CD4-positive, alpha-beta T cell treated with Interleukin-4 for 4 hours (primary cell): Measurements from ENCODE around the gene TRIM26.
"Not testable (repeated sequence)": the region's sequence is repeated elsewhere in the genome, so short reads cannot be mapped to it uniquely, and the experiment has no call there.

Experiments used
- DNase-seq: peaks from one replicate; pipeline ENCODE4 v3.0.0-alpha.2; 2020

Gene TRIM26

DNA sequence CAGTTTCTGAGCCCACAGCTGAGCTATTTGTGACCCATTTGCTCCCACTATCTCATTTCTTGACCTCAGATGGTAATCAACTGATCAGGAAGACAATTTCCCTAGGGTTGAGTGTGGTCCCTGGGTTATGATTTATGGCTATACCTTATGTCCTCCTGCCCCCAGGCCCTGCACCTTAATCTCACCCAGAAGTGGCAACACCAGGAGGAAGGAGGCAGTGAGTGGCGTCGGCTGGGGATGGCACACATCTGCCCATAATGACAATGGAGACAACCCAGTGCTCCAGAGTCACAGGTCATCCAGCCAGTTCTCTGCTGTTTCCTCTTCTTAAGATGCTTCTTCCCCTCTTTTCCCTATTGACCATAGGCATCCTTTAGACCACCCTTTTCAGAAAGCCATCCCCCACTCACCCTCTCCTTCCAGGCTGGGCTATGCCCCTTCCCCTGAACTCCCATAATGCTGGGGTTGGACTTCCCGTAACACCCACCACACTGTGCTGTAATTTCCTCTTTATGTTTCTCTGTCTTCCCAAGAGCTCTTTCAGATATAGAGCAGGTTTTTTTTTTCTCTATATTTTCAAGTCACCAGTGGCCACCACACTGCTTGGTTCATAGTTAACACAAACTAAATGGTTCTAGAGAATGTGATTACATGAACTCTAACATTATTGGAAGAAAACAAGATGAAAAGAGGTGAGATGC lies 60.1 kb downstream of the TRIM26 start:
- no peak for DNase-seq

DNA sequence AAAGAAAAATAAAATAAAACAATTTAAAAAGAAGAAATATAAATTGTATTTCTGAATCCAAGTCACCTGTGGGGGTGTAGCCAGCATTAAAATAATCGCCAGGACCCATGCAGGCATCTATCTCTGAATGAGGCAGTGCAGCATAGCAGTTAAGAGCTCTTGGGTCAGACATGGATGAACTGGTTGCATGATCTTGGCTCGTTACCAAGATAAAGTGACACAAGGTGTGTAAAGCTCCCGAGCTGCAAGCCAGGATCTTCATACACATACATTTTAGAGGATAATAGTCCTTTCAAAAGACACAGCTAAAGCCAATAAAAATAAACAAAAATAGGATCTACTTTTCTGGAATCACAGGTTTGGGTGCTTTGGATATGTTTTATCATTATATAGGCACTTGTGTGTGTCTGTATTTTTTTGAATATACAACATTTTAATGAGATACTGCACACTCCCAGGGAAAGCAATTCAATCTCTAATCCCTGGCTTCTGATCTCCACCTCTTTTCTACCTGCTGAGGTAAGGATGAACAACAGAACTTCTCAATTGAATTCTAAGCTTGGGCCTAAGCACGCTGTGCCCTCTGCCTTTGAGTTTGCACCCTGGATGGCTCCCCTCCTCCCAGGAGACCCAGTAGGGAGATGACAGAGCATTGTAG lies 61.1 kb downstream of the TRIM26 start:
- DNase-seq: no peak

DNA sequence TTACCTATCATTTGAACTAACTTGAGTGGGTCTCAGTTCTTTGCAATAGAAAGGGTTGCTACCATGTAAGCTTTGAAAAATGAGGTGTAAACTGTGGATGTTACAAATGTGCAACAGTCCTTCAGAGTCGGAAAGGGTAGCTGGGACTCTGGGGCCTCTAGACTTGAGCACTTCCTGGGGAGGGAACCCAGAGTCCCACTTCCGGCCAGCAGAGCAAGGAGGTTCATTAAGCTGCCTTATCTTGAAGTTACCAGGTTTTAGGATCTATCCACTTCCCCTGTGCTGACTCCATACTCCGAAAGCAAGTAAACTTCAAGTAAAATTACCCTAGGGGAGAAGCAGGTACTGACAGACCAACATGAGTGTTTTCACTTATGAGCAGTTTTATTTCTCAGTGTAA lies 61.6 kb downstream of the TRIM26 start:
- DNase-seq: no peak

DNA sequence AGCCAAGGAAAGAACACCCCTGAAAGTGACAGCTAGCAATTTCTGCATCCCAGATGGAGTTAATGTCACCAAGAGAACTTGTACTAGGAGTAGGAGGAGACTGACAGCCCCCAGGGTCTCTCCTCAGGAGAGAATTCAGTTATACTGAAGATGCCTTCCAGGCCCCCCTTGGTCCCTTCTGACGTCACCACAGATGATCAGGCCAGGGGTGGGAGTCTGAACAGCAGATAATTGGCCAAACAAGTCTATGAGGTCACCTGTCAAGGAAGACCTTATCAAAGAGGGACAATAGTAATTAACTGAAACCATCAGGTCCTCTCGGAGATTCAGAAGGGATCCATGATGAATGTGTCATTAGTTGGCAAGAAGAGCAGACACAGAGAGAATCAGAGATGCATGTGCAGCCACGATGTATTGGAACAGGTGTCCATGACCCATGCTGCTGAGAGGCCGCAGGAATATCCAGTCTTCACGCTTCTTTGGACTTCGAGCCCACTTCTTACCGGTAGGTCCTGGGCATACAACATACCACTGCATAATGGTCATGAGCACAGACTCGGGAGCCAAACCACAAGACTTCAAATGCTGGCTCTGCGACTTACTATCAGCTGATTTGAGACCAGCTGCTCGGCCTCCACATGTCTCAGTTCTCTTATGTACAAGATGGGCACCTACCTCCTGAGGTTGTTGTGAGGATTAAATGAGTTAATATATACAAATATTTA lies 62.4 kb downstream of the TRIM26 start:
- DNase-seq: no peak

DNA sequence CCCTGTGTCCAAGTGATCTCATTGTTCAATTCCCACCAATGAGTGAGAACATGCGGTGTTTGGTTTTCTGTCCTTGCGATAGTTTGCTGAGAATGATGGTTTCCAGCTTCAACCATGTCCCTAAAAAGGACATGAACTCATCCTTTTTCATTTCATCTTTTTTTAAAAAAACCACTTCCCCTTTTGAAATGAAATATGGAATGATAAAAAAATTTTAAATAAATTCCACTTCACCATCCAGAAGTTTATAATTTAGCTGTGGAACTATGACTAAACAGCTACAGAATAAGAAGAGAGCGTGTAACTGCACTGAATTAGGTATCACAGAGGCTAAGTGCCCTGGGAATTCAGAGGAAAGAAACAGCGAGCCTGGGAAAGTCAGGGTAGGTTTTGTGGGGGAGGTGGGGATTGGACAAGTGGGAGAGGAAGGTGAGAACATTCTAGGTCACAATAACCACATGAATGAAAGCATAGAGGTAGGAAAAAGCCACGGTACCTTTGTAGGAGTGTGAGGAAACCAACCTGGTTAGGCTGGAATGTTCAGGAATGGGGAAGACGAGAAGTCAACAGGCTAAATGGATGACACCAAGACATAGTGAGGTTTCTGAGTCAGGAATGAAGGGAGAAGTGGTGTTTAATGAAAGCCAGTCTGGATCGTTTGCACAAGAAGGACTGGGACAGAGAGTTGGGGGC lies 63.2 kb downstream of the TRIM26 start:
- no peak for DNase-seq

DNA sequence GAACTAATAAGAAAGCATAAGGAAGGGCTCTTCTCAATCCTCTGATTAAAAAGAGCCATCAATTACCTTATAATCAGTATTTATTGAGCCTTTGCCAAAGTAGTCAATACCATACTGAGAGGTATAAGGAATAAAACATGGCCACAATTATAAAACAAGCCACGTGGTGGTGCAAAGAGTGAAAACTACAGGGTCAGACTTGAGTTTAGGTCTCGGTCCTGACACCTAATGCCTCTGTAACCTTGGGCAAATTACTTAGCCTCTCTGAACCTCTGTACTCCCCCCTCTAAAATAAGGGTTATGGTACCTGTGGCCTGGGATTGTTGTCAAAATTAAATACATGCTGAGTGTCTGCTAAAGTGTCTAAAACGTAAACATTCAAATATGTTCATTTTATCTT lies 64.0 kb downstream of the TRIM26 start:
- no peak for DNase-seq

DNA sequence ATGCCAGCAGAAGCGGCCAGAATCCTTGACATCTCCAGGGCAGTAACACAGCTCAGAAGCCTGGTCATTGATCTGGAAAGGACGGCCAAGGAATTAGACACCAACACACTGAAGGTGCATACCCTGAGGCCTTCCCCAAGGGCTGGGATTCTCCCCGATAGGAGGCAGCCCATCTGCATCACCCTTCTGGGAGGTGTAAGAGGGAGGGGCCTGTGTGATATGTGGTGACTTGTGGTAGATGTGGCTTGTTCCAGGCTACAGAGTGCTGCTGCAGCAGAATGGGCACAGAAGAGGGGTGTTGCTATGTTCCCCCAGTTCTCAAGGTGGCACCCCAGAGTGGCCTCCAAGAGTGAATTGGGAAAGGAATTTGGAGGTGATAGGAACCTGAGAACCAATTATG lies 66.1 kb downstream of the TRIM26 start:
- DNase-seq: no peak

DNA sequence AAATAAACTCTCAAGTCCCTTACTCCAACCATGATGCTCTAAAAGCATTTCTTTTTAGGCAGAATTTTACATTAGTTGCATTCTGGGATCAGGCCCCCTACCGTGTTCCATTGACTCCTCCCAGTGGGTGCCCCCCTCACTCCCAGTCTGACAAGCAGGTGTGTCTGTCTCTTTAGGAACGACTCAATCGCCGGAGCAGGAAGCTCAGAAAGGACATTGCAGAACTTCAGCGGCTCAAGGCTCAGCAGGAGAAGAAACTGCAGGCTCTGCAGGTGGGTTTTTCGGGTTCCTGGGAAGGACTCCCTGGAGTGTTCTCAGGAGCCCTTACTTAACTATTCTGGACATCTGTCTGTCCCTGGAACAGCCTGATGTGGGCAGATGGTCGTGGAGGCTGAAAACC lies 67.4 kb downstream of the TRIM26 start:
- DNase-seq: no peak

DNA sequence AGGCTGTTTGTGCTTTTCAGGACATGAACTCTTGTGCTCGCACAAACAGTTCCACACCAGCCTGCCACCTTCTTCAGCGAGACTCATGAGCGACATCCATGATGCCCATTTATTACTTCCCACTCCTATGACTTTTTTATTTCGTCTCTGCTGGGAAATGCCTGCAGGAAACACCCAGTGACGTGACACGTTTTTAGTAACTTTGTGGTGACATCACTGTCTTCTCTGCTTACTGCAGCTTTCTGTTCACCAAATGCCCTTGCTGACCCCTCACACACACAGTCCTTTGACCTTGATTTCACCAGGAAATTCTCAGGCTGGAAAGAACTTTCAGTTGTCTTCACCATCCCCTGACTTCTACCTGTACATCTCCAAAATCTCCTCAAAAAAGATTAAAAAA lies 68.4 kb downstream of the TRIM26 start:
- DNase-seq: no peak

DNA sequence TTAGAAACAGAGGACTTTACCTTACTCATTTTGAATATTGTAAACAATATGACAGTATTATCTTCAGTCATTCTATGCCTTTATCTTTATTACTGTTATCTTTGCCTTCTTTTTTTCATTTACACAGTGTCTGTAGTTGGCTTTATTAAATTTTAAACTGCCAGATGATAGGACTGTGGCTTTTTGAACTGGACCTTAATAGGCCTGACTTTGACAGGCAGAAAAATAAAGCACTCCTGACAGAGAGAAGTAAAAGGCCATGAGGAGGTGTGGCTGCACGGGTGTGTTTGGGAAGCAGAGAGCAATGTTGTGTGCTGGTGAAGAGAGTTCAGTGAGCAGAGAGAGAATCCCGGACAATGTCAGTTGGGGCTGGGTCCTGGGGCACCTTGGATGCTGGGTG lies 69.4 kb downstream of the TRIM26 start:
- no peak for DNase-seq

DNA sequence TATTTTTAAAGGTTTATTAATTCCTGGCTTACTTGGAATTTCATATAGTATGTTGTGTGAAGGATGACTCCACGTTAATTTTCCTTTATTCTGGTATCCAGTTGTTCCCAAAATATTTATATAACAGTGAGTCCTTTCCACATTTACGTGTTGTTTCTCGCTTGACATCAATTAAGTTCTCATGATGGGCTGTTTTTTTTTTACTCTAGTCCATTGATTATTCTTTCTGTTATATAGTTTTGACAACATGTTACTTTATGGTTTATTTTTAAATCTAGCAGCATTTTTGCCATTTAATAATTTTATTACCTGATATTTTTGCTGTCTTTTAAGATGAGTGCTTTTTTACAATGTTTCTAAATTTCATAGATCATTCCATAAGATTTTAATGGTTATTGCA lies 70.5 kb downstream of the TRIM26 start:
- DNase-seq: no peak

DNA sequence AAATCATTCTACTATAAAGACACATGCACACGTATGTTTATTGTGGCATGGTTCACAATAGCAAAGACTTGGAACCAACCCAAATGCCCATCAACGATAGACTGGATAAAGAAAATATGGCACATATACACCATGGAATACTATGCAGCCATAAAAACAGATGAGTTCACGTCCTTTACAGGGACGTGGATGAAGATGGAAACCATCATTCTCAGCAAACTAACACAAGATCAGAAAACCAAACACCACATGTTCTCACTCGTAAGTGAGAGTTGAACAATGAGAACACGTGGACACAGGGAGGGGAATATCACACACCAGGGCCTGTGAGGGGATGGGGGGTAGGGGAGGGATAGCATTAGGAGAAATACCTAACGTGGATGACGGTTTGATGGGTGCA lies 73.0 kb downstream of the TRIM26 start:
- not testable (repeated sequence) for DNase-seq

DNA sequence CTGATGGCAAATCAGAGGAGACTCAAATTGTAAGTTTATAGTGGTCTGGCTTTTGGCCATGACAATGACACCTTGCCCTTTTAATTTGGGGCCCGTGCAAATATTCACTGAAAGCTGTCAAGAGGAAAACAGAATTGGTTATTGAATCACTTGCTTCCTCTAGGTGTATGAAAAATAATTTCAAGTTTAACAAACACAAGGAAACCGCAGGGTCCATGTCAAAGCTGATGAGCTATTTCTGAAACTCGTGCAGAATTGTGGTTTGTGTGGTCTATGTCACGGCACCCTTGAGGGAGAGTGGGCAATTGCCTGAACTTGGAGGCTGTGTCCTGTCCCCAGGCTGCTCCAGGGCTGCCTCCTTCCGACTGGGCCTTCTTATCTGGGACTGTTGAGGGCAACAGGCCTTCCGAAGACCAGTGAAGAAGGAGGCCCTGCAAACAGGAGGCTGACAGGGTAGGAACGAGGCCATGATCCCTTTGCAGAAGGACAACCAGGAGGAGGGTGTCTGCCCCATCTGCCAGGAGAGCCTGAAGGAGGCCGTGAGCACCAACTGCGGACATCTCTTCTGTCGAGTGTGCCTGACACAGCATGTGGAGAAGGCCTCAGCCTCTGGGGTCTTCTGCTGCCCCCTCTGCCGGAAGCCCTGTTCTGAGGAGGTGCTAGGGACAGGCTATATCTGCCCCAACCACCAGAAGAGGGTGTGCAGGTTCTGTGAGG lies 76.5 kb downstream of the TRIM26 start:
- DNase-seq: no peak

DNA sequence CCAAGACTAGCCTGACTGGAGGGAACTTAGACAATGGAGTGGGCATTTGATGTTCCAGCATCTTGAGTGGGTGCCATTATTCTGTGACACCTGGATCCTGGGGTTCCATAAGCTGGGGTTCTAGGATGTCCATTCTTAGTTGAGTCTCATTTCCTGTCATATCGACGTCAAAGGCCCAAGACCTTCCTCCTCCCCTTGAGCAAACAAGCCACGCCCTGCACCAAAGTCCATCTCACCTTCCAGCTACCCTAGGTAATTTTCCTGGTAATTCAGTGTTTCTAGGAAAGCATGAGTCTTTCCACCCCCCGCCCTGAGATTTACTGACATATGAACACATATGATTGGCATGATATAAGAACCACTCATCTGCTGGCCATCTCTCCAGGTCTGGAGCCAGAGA lies 77.4 kb downstream of the TRIM26 start, which contains the start of gene TRIM40:
Gene TRIM40, plus strand, starts transcription at position 384 of the 400 bp plus-strand sequence. CDS start 897 bp downstream, outside the sequence.
- no peak for DNase-seq

DNA sequence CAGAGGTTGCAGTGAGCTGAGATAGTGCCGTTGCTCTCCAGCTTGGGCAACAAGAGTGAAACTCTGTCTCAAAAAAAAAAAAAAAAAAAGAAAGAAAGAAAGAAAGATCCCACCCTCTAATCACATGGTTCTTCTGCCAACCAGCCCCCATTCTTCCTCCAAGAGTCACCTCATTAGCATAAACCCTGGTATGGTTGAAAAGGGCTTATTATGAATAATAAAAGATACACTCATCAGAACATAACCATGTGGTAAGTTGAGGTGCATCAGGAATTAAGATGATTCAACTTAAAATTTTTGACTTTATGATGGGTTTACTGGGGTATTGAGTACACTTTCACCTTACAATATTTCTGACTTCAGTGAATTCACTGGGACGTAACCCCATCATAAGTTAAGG lies 78.1 kb downstream of the TRIM26 start:
- no peak for DNase-seq
